VCaP (cell line): ENCODE data around the gene MAPK14.
A peak's percentile ranks its signal among the peaks of the same experiment; 100 is the strongest.
"Not testable (repeated sequence)": the region's sequence is repeated elsewhere in the genome, so short reads cannot be mapped to it uniquely, and the experiment has no call there.

Experiments
- H3K27ac ChIP-seq: fragments of 450-650 bp; 2 replicates; pipeline ENCODE4 v1.5.1; 2017
- CTCF ChIP-seq: fragments of 450-650 bp; conservative IDR thresholded peaks from 2 replicates; pipeline ENCODE4 v1.5.1; 2017; ENCODE audit warnings: mild to moderate bottlenecking, moderate library complexity

The MAPK14 gene

DNA sequence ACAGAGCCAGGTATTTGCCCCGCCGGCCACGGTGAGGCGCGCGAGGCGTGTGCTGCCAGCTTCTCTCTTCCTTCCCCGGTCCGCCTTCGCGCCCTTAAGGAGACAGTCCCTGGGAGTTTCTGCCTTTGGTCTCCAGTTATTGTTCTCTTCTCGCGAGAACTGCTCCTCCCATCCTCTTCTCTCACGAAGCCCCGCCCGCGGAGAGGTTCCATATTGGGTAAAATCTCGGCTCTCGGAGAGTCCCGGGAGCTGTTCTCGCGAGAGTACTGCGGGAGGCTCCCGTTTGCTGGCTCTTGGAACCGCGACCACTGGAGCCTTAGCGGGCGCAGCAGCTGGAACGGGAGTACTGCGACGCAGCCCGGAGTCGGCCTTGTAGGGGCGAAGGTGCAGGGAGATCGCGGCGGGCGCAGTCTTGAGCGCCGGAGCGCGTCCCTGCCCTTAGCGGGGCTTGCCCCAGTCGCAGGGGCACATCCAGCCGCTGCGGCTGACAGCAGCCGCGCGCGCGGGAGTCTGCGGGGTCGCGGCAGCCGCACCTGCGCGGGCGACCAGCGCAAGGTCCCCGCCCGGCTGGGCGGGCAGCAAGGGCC lies at the start of gene MAPK14:
MAPK14 (plus strand) TSS at position 308 of the 587 bp plus-strand sequence. CDS start 350 bp downstream, outside the sequence.
- H3K27ac ChIP-seq: peak within 1 kb of the TSS; percentile 94
- peak; percentile 94 for TF ChIP-seq CTCF

DNA sequence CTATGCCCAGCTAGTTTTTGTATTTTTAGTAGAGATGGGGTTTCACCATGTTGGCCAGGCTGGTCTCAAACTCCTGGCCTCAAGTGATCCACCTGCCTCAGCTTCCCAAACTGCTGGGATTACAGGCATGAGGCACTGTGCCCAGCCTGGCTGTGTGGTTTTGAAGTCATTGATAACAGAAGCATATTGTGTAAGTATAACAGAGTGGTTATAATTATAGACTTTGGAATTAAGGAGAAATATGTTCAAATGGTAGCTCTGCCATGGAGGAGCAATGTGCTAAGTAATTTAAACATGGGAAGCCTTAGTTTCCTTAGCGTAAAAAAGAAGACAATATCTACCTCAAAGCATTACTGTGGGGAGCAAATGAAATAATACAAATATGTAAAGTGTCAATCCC lies 47.5 kb upstream of the MAPK14 start:
- H3K27ac ChIP-seq: not testable (repeated sequence)

DNA sequence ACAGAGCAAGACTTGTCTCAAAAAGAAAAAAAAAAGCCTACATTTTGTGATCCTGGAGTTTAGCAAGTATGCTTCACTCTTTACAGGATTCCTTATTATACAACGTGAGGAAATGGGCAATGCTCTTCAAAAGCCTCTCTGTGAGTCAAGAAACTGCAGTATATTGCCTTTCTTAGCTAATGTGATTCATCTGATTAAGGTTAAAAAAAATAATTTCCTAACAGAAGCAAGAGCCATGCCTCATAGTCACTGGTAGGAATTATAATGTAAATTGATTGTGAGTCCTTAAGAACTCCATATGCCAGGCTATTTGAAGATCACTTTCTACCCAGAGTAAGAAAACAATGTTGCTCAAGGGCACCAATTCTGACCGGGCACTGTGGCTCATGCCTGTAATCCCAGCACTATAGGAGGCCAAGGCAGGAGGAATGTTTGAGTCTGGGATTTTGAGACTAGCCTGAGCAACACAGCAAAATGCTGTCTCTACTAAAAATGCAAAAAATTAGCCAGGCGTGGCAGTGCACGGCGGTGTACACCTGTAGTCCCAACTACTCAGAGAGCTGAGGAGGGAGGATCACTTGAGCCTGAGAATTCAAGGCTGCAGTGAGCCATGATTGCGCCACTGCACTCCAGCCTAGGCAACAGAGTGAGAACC lies 46.5 kb upstream of the MAPK14 start:
- no peak overlapping the region for H3K27ac ChIP-seq
- no peak for TF ChIP-seq CTCF

GRCh38 chr6:35984701-35985100 lies 42.9 kb upstream of the MAPK14 start:
- TF ChIP-seq CTCF: no peak

DNA sequence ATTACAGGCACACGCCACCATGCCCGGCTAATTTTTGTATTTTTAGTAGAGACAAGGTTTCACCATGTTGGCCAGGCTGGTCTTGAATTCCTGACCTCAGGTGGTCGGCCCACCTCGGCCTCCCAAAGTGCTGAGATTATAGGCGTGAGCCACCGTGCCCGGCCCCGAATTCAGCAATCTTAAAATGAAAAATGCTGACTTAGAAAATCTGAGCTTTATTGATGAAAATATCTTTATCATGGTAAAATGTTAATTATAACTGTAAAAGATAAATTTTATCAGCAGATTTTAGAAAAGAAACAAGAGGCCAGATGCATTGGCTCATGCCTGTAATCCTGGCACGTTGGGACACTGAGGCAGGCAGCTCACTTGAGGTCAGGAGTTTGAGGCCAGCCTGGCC lies 39.6 kb upstream of the MAPK14 start:
- not testable (repeated sequence) for H3K27ac ChIP-seq

More at GRCh38 chr6:35984701-35985100, 42.9 kb upstream of the MAPK14 start:
- no peak overlapping the region for H3K27ac ChIP-seq

DNA sequence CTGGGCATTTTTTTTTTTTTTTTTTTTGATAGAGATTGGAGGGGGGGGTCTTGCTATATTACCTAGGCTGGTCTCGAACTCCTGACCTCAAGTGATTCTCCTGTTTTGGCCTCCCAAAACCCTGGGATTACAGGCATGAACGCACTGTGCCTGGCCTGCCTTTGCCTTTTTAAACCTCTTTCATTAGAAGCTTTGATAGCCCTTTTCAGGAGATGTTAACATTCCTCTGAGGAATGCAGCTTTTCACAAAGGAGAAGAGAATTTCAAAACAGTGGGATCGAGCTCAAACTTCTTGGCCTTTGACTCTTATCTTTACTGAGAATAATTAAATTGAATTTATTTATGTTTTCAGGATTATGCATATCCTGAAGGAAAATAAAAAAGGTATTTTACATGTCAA lies 34.5 kb upstream of the MAPK14 start:
- no peak overlapping the region for H3K27ac ChIP-seq
- TF ChIP-seq CTCF: no peak

GRCh38 chr6:36000451-36000850 lies 27.2 kb upstream of the MAPK14 start:
- no peak overlapping the region for H3K27ac ChIP-seq
- TF ChIP-seq CTCF: no peak

DNA sequence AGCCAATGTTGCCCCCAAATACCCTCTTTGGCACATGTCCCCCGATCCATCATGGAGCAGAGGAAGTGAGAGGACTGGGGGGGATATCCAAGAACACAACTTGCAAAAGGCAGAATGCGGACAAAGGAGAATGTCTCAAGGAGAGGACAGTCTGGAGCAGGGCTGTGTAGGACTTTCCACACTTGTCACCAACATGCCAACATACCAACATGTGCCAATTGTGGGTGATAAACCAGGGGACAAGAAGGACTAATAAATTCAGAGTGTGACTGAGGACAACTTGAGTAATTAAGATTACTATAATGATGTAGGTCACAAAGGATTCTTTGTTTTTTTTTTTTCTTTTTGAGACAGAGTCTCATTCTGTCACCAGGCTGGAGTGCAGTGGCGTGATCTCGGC lies 11.9 kb upstream of the MAPK14 start:
- TF ChIP-seq CTCF: no peak
- H3K27ac ChIP-seq: no peak overlapping the region

DNA sequence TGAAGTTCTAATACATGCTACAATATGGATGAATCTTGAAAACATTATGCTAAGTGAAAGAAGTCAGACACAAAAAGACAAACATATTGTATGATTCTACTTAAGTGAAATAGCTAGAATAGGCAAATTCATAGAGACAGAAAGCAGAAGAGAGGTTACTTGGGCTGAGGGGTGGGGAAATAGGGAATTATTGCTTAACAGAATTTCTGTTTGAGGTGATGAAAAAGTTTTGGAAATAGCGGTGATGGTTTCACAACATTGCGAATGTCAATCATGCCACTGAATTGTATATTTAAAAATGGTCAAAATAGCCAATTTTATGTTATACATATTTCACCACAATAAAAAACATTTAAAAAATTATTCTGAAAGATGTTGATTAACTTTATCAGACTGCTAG lies 9.3 kb upstream of the MAPK14 start:
- no peak for TF ChIP-seq CTCF
- no peak overlapping the region for H3K27ac ChIP-seq
